HEK293T (cell line): ENCODE results near the gene UVSSA.

ENCODE experiments used
- BHLHE40 ChIP-seq: fragments of 450-650 bp; IDR thresholded peaks from 2 replicates; pipeline ENCODE4 v1.6.1; 2016; ENCODE audit warnings: mild to moderate bottlenecking, moderate library complexity, borderline replicate concordance
- ELF4 ChIP-seq: fragments of 450-650 bp; IDR thresholded peaks from 2 replicates; pipeline ENCODE4 v1.6.1; 2017; ENCODE audit warnings: antibody characterized with exemption
- FOXA1 ChIP-seq: fragments of 450-650 bp; IDR thresholded peaks from 2 replicates; pipeline ENCODE4 v1.6.1; 2016; ENCODE audit warnings: mild to moderate bottlenecking
- FOXK2 ChIP-seq: fragments of 450-650 bp; IDR thresholded peaks from 2 replicates; pipeline ENCODE4 v1.6.1; 2016; ENCODE audit warnings: mild to moderate bottlenecking
- HDGF ChIP-seq: fragments of 450-650 bp; IDR thresholded peaks from 2 replicates; pipeline ENCODE4 v1.6.1; 2017; ENCODE audit warnings: antibody characterized with exemption, borderline replicate concordance
- LEF1 ChIP-seq: fragments of 450-650 bp; IDR thresholded peaks from 2 replicates; pipeline ENCODE4 v1.6.1; 2017; ENCODE audit warnings: mild to moderate bottlenecking, borderline replicate concordance
- SP1 ChIP-seq: fragments of 450-650 bp; IDR thresholded peaks from 2 replicates; pipeline ENCODE4 v1.6.1; 2017
- SUZ12 ChIP-seq: fragments of 450-650 bp; IDR thresholded peaks from 2 replicates; pipeline ENCODE4 v1.6.1; 2016; ENCODE audit warnings: mild to moderate bottlenecking
- TARDBP ChIP-seq: fragments of 450-650 bp; IDR thresholded peaks from 2 replicates; pipeline ENCODE4 v1.6.1; 2016
- ZNF384 ChIP-seq: fragments of 450-650 bp; IDR thresholded peaks from 2 replicates; pipeline ENCODE4 v1.6.1; 2016

GRCh38 chr4:1356181-1356998 lies 9.4 kb downstream of the UVSSA start:
- TF ChIP-seq SUZ12 (no peak), ELF4 (no peak), TARDBP (no peak), SP1 (no peak), FOXK2 (no peak), BHLHE40 (no peak), ZNF384 (no peak), FOXA1 (no peak), LEF1 (no peak), HDGF (no peak)
